Measurements from ENCODE around the gene OR5M3. TPM values are rescaled to one million over a fixed set of nuclear protein-coding genes. Genes with fewer than 3 reads are reported as not detected.

OR5M3 gene
- total RNA-seq (not detected), polyA plus RNA-seq (not detected)

DNA sequence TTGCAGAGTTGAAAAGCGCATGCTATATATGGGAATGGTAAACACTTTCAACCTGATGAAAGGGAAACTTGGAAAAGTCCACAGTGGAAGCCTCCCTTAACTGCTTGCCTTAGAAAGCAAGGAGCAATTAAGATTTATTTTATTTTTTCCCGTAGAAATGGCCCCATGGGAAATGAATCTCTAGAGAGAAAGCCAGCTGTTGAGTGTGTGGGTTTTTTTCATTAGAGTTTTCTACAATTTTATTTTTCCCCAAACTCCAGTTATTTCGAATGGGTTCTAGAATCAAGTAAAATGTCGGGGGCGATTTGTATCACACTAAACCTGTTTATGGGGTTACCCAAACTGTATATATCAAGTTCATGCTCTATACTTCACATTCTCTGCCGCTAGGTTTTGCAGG is at the start of gene OR5M3:
Gene OR5M3 (minus strand): TSS at position 101 of the 400 bp plus-strand sequence. CDS start 2,855 bp downstream, outside the sequence.
- Histone ChIP-seq H3K4me3 (no peak within 1 kb of the TSS), H3K27ac (no peak within 1 kb of the TSS), H3K36me3 (no peaks in the 10 kb centered on the region), H3K9me3 (no peaks in the 10 kb centered on the region), H3K27me3 (no peaks in the 10 kb centered on the region), H3K4me1 (no peaks in the 10 kb centered on the region)
- 82 to 86% methylated on average over 6 of the region's 6 CpGs for WGBS, 2 donors
- no peak for DNase-seq
- intact Hi-C loops (cut with DNase I) = no loop called here
- TF ChIP-seq EP300 (IDR thresholded peaks at IDR 0.05) (no peak), POLR2AphosphoS5 (IDR thresholded peaks at IDR 0.05) (no peak), CTCF (IDR thresholded peaks at IDR 0.05) (no peak), POLR2A (IDR thresholded peaks at IDR 0.05) (no peak)

DNA sequence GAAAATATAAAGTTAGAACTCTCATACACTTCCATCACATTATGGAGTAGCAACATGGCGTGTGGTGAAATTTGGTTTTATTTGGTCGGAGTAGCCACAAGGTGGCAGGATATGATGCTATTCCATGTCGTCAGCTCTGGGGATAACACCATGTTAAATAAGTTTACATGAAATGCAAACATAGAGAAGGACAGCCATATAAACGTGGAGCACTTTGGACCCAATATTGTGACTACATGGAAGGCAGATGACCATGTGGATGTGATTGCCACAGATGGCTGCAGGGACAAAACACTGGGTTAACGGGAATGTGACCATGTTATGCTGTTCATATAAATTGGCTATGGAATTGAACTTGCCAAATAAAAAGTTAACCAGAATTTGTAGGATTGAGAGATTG is 48.9 kb upstream of the OR5M3 start:
- intact Hi-C loops (cut with DNase I) = no loop called here

DNA sequence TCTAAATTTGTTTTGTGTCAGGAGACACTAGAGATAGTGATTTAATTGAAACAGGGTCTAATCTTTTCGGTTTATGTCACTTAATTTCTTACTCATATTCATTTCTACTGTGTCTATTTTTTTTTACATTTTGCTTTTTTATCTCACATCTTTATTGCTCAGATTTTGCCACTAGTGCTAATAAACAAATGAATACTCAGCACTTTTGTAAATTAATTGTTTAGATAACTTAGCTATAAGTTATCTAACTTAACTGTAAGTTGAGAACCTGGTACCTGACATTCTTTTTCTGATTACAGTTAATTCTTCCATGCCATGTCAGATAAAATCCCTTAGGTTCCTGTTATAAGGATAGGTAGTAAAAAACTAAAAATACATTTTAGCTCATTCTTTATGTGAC is 40.1 kb upstream of the OR5M3 start:
- no peaks in the 10 kb centered on the region for H3K9me3 ChIP-seq
- H3K4me1 ChIP-seq = no peaks in the 10 kb centered on the region
- TF ChIP-seq POLR2AphosphoS5 (IDR thresholded peaks at IDR 0.05) = no peak
- no peak for TF ChIP-seq CTCF (IDR thresholded peaks at IDR 0.05)
- TF ChIP-seq POLR2A (IDR thresholded peaks at IDR 0.05) = no peak
- no peak for TF ChIP-seq EP300 (IDR thresholded peaks at IDR 0.05)
- H3K27ac ChIP-seq = no peak overlapping the region
- WGBS, 2 donors = 80 to 85% methylated on average over 1 of the region's 1 CpG
- no peaks in the 10 kb centered on the region for H3K36me3 ChIP-seq
- DNase-seq = no peak
- H3K4me3 ChIP-seq = no peak overlapping the region
- intact Hi-C loops (cut with DNase I) = no loop called here
- no peaks in the 10 kb centered on the region for H3K27me3 ChIP-seq

More for the DNA sequence above, 48.9 kb upstream of the OR5M3 start:
- no peak overlapping the region for H3K27ac ChIP-seq
- no peaks in the 10 kb centered on the region for H3K27me3 ChIP-seq
- H3K36me3 ChIP-seq = no peaks in the 10 kb centered on the region
- DNase-seq = no peak
- no peak overlapping the region for H3K4me3 ChIP-seq
- no peaks in the 10 kb centered on the region for H3K9me3 ChIP-seq
- no peaks in the 10 kb centered on the region for H3K4me1 ChIP-seq
- 45 to 54% methylated on average over 5 of the region's 5 CpGs for WGBS, 2 donors
- TF ChIP-seq EP300 (IDR thresholded peaks at IDR 0.05) (no peak), CTCF (IDR thresholded peaks at IDR 0.05) (no peak), POLR2AphosphoS5 (IDR thresholded peaks at IDR 0.05) (no peak), POLR2A (IDR thresholded peaks at IDR 0.05) (no peak)

DNA sequence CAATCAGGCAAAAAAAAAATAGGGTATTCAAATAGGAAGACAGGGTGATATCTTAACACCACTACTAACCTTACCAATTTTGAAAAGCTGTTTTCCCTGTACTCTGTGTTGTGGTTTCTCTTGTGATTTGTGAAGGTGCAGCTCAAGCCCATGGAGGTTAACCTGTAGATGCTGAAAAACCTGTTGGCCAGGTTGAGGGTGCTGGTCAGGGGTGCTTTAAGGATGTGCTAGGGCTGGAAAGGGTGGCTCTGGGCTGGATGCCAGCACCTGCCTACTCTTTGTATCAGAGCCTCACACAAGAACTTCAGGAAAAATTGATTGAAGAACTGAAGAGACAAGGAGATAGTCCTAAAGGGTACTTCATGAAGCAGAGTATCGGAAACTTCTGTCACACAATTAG is 36.3 kb upstream of the OR5M3 start:
- H3K9me3 ChIP-seq = no peaks in the 10 kb centered on the region
- no peak overlapping the region for H3K4me3 ChIP-seq
- no peak for TF ChIP-seq POLR2AphosphoS5 (IDR thresholded peaks at IDR 0.05)
- TF ChIP-seq CTCF (IDR thresholded peaks at IDR 0.05) = no peak
- TF ChIP-seq POLR2A (IDR thresholded peaks at IDR 0.05) = no peak
- TF ChIP-seq EP300 (IDR thresholded peaks at IDR 0.05) = no peak
- no peaks in the 10 kb centered on the region for H3K36me3 ChIP-seq
- H3K4me1 ChIP-seq = no peaks in the 10 kb centered on the region
- H3K27me3 ChIP-seq = no peaks in the 10 kb centered on the region
- H3K27ac ChIP-seq = no peak overlapping the region
- intact Hi-C loops (cut with DNase I) = no loop called here
- DNase-seq = no peak
- WGBS, 2 donors = 93 to 96% methylated on average over 1 of the region's 1 CpG

DNA sequence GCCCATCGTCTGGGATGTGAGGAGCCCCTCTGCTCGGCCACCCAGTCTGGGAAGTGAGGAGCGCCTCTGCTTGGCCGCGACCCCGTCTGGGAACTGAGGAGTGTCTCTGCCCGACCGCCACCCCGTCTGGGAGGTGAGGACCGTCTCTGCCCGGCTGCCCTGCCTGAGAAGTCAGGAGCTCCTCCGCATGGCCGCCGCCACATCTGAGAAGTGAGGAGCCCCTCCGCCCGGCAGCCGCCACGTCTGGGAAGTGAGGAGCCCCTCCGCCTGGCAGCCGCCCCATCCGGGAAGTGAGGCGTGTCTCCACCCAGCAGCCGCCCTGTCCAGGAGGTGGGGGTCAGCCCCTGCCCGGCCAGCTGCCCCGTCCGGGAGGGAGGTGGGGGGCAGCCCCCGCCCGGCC is 23.9 kb upstream of the OR5M3 start:
- H3K27ac ChIP-seq = no peak overlapping the region
- H3K27me3 ChIP-seq = no peaks in the 10 kb centered on the region
- no peaks in the 10 kb centered on the region for H3K4me1 ChIP-seq
- DNase-seq = no peak
- no peaks in the 10 kb centered on the region for H3K9me3 ChIP-seq
- intact Hi-C loops (cut with DNase I) = no loop called here
- 97% methylated on average over 28 of the region's 28 CpGs for WGBS, 2 donors
- TF ChIP-seq POLR2AphosphoS5 (IDR thresholded peaks at IDR 0.05) (no peak), POLR2A (IDR thresholded peaks at IDR 0.05) (no peak)
- no peaks in the 10 kb centered on the region for H3K36me3 ChIP-seq
- H3K4me3 ChIP-seq = no peak overlapping the region

Data from sigmoid colon (tissue), 7 donors.